HL-60 (cell line): ENCODE measurements around the gene ITSN1.
A peak's percentile ranks its signal among the peaks of the same experiment; 100 is the strongest.

ENCODE experiments used
- DNase-seq, 2 experiments: peaks; one replicate each; pipeline ENCODE4 v3.0.0-alpha.2; 2010 to 2020; ENCODE audit warnings: low read depth in 1 of 2, low spot score in 1 of 2
- H3K27ac ChIP-seq: fragments of 250-450 bp; sonication (Bioruptor Pico); replicated peaks from 2 replicates; pipeline ENCODE4 v1.5.1; 2020; ENCODE audit warnings: mild to moderate bottlenecking, moderate library complexity
- H3K27me3 ChIP-seq: fragments of 250-450 bp; sonication (Bioruptor Pico); 2 replicates; pipeline ENCODE4 v1.5.1; 2021; ENCODE audit warnings: mild to moderate bottlenecking, moderate library complexity; ENCODE audit not compliant: insufficient read depth, poor library complexity, severe bottlenecking
- H3K4me3 ChIP-seq: replicated peaks from 2 replicates; pipeline ENCODE4 v1.5.1; 2011; ENCODE audit warnings: mild to moderate bottlenecking, control low read depth, low read length; ENCODE audit not compliant: insufficient read depth
- GABPA ChIP-seq: IDR thresholded peaks from 2 replicates; pipeline ENCODE4 v1.6.1; 2012; ENCODE audit warnings: low read depth
- POLR2AphosphoS5 ChIP-seq: IDR thresholded peaks from 2 replicates; pipeline ENCODE4 v1.6.1; 2012; ENCODE audit warnings: low read depth
- SPI1 ChIP-seq: IDR thresholded peaks from 2 replicates; pipeline ENCODE4 v1.6.1; 2012; ENCODE audit warnings: low read depth, mild to moderate bottlenecking, borderline replicate concordance
- TF ChIP-seq, protein P1 (sequence below): IDR thresholded peaks from one replicate; pipeline ENCODE4 v1.5.1; 2011; ENCODE audit warnings: low read length, control low read depth, inconsistent platforms; ENCODE audit not compliant: insufficient read depth
- TF ChIP-seq, protein P2 (sequence below): IDR thresholded peaks from 2 replicates; pipeline ENCODE4 v1.6.1; 2012; ENCODE audit warnings: low read depth; ENCODE audit not compliant: insufficient replicate concordance

ITSN1 gene

DNA sequence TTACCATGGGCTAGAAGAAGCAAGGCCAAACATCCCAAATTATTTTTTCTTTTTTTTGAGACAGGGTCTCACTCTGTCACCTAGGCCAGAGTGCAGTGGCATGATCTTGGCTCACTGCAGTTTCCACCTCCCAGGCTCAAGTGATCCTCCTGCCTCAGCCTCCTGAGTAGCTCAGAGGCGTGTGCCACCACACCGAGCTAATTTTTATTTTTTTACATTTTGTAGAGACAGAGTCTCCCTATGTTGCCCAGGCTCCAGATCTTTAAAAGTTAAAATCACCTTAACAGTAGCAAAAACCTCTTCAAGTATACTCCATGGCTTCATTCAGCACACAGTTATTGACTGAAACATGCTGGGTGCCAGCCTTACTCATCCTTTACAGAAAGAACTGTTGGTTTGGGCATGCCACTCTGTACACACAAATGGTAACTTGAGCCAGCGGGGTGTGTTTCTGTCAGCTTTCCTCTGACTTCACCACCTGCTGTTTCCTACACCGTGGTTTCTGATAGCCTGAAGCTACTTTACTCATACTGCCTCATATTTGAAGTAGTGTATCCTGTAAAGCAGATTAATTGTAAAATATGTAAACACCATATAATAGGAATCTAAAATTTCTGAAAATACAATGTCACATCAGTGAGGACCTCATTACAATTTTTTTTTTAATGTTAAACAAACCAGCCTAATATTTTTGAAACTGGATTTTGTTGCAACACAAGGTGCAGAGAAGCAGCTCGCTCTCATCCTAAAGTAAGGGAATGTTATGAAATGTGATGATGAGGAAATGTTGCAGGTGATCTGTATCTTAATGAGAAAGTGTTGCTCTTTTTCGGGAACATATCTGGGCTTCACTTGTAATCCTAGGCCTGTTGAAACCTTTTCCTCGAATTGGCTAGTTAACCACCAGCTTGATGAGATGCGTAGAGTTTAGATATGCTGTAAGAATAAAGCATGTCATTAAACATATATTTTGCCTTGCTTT, 159.4 kb downstream of the ITSN1 start:
- Histone ChIP-seq H3K27ac (peak overlapping the region; percentile 21; the same call in 1 of the 2 replicates), H3K4me3 (no peak overlapping the region), H3K27me3 (no peaks in the 10 kb centered on the region)
- TF ChIP-seq SPI1 (no peak), GABPA (no peak), POLR2AphosphoS5 (no peak)
- TF ChIP-seq, protein P1, sequence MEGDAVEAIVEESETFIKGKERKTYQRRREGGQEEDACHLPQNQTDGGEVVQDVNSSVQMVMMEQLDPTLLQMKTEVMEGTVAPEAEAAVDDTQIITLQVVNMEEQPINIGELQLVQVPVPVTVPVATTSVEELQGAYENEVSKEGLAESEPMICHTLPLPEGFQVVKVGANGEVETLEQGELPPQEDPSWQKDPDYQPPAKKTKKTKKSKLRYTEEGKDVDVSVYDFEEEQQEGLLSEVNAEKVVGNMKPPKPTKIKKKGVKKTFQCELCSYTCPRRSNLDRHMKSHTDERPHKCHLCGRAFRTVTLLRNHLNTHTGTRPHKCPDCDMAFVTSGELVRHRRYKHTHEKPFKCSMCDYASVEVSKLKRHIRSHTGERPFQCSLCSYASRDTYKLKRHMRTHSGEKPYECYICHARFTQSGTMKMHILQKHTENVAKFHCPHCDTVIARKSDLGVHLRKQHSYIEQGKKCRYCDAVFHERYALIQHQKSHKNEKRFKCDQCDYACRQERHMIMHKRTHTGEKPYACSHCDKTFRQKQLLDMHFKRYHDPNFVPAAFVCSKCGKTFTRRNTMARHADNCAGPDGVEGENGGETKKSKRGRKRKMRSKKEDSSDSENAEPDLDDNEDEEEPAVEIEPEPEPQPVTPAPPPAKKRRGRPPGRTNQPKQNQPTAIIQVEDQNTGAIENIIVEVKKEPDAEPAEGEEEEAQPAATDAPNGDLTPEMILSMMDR, result no peak
- TF ChIP-seq, protein P2, sequence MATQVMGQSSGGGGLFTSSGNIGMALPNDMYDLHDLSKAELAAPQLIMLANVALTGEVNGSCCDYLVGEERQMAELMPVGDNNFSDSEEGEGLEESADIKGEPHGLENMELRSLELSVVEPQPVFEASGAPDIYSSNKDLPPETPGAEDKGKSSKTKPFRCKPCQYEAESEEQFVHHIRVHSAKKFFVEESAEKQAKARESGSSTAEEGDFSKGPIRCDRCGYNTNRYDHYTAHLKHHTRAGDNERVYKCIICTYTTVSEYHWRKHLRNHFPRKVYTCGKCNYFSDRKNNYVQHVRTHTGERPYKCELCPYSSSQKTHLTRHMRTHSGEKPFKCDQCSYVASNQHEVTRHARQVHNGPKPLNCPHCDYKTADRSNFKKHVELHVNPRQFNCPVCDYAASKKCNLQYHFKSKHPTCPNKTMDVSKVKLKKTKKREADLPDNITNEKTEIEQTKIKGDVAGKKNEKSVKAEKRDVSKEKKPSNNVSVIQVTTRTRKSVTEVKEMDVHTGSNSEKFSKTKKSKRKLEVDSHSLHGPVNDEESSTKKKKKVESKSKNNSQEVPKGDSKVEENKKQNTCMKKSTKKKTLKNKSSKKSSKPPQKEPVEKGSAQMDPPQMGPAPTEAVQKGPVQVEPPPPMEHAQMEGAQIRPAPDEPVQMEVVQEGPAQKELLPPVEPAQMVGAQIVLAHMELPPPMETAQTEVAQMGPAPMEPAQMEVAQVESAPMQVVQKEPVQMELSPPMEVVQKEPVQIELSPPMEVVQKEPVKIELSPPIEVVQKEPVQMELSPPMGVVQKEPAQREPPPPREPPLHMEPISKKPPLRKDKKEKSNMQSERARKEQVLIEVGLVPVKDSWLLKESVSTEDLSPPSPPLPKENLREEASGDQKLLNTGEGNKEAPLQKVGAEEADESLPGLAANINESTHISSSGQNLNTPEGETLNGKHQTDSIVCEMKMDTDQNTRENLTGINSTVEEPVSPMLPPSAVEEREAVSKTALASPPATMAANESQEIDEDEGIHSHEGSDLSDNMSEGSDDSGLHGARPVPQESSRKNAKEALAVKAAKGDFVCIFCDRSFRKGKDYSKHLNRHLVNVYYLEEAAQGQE, result no peak
- DNase-seq, result peak in 1 of 2 experiments; percentile 37

DNA sequence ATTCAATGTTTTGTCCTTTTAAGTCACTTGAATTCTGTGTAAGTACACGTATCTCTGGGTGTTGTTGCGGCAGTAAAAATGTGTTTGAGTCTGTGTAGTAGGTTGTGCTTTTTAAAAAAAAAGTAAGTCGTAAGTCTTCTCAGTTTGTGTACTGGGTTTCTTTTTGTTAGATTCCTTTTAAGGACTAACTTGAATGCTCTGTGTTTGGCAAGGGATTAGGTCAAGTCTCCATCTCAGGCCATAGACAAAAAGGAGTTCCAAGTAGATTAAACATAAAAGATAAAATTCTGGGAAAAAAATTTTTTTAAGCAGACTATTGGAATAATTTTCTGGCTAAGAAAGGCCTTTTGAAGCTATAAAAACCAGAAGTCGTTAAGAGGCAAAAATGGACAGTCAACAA, 160.2 kb downstream of the ITSN1 start:
- H3K27me3 ChIP-seq, result no peaks in the 10 kb centered on the region
- H3K4me3 ChIP-seq, result no peak overlapping the region
- TF ChIP-seq, protein P1, result no peak
- TF ChIP-seq SPI1 (no peak), GABPA (no peak), POLR2AphosphoS5 (no peak)
- TF ChIP-seq, protein P2, result no peak
- H3K27ac ChIP-seq, result no peak overlapping the region
- DNase-seq, result no peak

DNA sequence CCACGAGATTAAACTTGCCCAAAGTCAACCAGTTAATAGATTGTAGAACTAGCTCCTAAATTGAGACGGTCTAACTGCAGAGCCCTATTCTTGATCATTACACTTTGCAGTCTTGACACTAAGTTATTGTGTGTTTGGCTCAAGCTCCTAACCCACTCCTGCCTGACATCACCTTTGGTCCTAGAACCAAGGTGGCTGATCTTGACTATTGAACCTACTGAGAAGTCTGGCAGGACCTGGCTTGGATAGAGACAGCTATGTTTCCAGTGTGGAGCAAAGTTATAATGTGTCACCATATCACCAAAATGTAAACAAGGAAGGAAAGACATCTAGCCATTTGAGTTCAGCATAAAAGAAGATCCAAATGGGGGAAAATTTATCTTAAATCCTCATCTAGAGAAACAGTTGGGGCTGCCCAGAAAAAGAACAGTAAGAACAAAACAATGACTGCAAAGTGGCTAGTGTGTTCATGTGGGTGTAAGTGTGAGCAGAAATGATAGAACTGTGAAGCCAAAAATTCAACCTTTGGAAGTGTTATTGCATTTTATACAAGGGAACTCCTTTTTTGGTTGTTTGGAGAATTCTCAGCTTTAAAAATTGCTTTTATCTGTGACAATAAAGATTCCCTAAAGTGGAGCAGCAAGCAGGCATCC, 166.5 kb downstream of the ITSN1 start:
- no peaks in the 10 kb centered on the region for H3K27me3 ChIP-seq
- no peak overlapping the region for H3K27ac ChIP-seq

More for the DNA sequence above, 166.5 kb downstream of the ITSN1 start:
- TF ChIP-seq, protein P2, result no peak
- TF ChIP-seq POLR2AphosphoS5, result no peak
- TF ChIP-seq, protein P1, result no peak
- H3K4me3 ChIP-seq, result no peak overlapping the region
- no peak for DNase-seq
